K562 (cell line): ENCODE data around the gene PTPN13. TPM values are rescaled to one million over a fixed set of nuclear protein-coding genes. Genes with fewer than 3 reads are reported as not detected.

Source experiments
- ATAC-seq: fragments of 200-7000 bp; cut with Tn5 transposase; 3 replicates; pipeline ENCODE4 v1.9.1; 2020; ENCODE audit warnings: moderate library complexity
- BruUV-seq: library from RNA; stranded (reverse); fragments of 400-500 nt; replicated peaks from 2 replicates; lab custom pipeline; 2021; lab: Mats Ljungman, UMichigan
- CTCF ChIA-PET: fragments of 300-600 bp; formaldehyde crosslinking; extraction: SDS; loops from one replicate; lab custom pipeline; 2021; ENCODE audit warnings: low intra/inter-chr PET ratio; lab: Yijun Ruan, JAX
- POLR2A ChIA-PET: fragments of 300-600, 350-650 bp; sonication (Branson Sonifier 250); formaldehyde crosslinking; extraction: SDS; loops from one replicate; lab custom pipeline; 2021; ENCODE audit warnings: antibody characterized with exemption, inconsistent platforms; lab: Yijun Ruan, JAX
- DNase-seq, 4 experiments: peaks; one replicate each; pipeline versions ENCODE4 v3.0.0 to v3.0.0-alpha.2; 2011 to 2018; ENCODE audit warnings: low spot score in 3 of 4, mixed read lengths in 3 of 4; ENCODE audit errors: extremely low read depth in 1 of 4
- FAIRE-seq: peaks from 2 replicates; lab custom pipeline; 2011; peaks lifted over from hg19 to GRCh38; lab: Jason Lieb, UNC
- H2AFZ ChIP-seq: 2 replicates; pipeline ENCODE4 v1.6.0; 2011; ENCODE audit warnings: low read depth, low read length, control low read depth, inconsistent platforms
- H3K27ac ChIP-seq: fragments of 200-600 bp; 3 replicates; pipeline ENCODE4 v1.8.0; 2011; ENCODE audit warnings: low read depth, mild to moderate bottlenecking, control low read depth, inconsistent platforms, low read length, moderate library complexity, mixed read lengths; ENCODE audit errors: extremely low read depth
- H3K27me3 ChIP-seq, 2 experiments: fragments of 300-600 bp in 1 of 2; 2 replicates in 1 of 2; 3 replicates in 1 of 2; pipeline versions ENCODE4 v1.6.0 to v1.8.0; 2011; ENCODE audit warnings: inconsistent platforms in 2 of 2, low read length in 2 of 2, mild to moderate bottlenecking in 1 of 2, mixed read lengths in 1 of 2, moderate library complexity in 1 of 2; ENCODE audit not compliant: control insufficient read depth in 2 of 2, insufficient read depth in 2 of 2
- H3K36me3 ChIP-seq: fragments of 300-600 bp; 3 replicates; pipeline ENCODE4 v1.8.0; 2011; ENCODE audit warnings: mild to moderate bottlenecking, low read length, inconsistent platforms; ENCODE audit not compliant: control insufficient read depth, insufficient read depth
- H3K4me1 ChIP-seq, 2 experiments: fragments of 200-600 bp in 1 of 2; replicated peaks in 1 of 2; 2 replicates in 1 of 2; 3 replicates in 1 of 2; pipeline versions ENCODE4 v1.5.1 to v1.8.0; 2011; ENCODE audit warnings: inconsistent platforms in 2 of 2, low read length in 2 of 2, mild to moderate bottlenecking in 1 of 2, mixed read lengths in 1 of 2, moderate library complexity in 1 of 2; ENCODE audit not compliant: control insufficient read depth in 2 of 2, insufficient read depth in 2 of 2
- H3K4me2 ChIP-seq: 2 replicates; pipeline ENCODE4 v1.6.1; 2011; ENCODE audit warnings: low read length, control low read depth, inconsistent platforms, mixed read lengths; ENCODE audit not compliant: insufficient read depth
- H3K4me3 ChIP-seq: fragments of 200-600 bp; sonication (generic), shearing (Covaris generic); 2 replicates; pipeline ENCODE4 v1.5.1; 2016; ENCODE audit warnings: control low read depth, inconsistent platforms
- H3K79me2 ChIP-seq: fragments of 200-600 bp; 3 replicates; pipeline ENCODE4 v1.8.0; 2011; ENCODE audit warnings: low read length, inconsistent platforms; ENCODE audit not compliant: control insufficient read depth, insufficient read depth
- H3K9ac ChIP-seq, 2 experiments: 2 replicates each; pipeline versions ENCODE4 v1.6.0 to v1.6.1; 2011; ENCODE audit warnings: low read depth in 2 of 2, low read length in 2 of 2, control low read depth in 1 of 2, inconsistent platforms in 1 of 2, mild to moderate bottlenecking in 1 of 2, mixed read lengths in 1 of 2; ENCODE audit not compliant: insufficient read depth in 1 of 2
- H3K9me1 ChIP-seq: one replicate; pipeline ENCODE4 v1.6.0; 2011; ENCODE audit warnings: inconsistent platforms, mild to moderate bottlenecking, low read length, moderate library complexity; ENCODE audit not compliant: control insufficient read depth, insufficient read depth
- H3K9me3 ChIP-seq: replicated peaks from 2 replicates; pipeline ENCODE4 v1.5.1; 2011; ENCODE audit warnings: low read depth, low read length, inconsistent platforms; ENCODE audit not compliant: control insufficient read depth, insufficient read depth
- H4K20me1 ChIP-seq: replicated peaks from 2 replicates; pipeline ENCODE4 v1.6.1; 2011; ENCODE audit warnings: low read length, inconsistent platforms, mixed read lengths; ENCODE audit not compliant: control insufficient read depth, insufficient read depth
- HMBOX1 ChIP-seq: sonication (generic); IDR thresholded peaks from 2 replicates; pipeline ENCODE4 v1.6.1; 2016
- NRF1 ChIP-seq, 2 experiments: fragments of 450-650 bp; IDR thresholded peaks in 1 of 2; conservative IDR thresholded peaks in 1 of 2; 2 replicates each; pipeline ENCODE4 v1.6.1; 2014; ENCODE audit warnings: mild to moderate bottlenecking in 2 of 2
- PHF20 ChIP-seq: fragments of 450-650 bp; IDR thresholded peaks from 2 replicates; pipeline ENCODE4 v1.6.1; 2018; ENCODE audit not compliant: partially characterized antibody
- PURB ChIP-seq: sonication (generic); formaldehyde crosslinking; IDR thresholded peaks from 2 replicates; pipeline ENCODE4 v1.9.0; 2021; ENCODE audit warnings: low read depth, mild to moderate bottlenecking, missing genetic modification reagents
- ZC3H11A ChIP-seq: IDR thresholded peaks from 2 replicates; pipeline ENCODE4 v1.6.1; 2012; ENCODE audit warnings: low read depth, low read length, improper control_type of control experiment
- ZKSCAN1 ChIP-seq: fragments of 150-350 bp; IDR thresholded peaks from 2 replicates; pipeline ENCODE4 v1.6.1; 2016; ENCODE audit warnings: low read depth, low read length
- WGBS: fragments of 100-300 bp; shearing (Covaris generic); methylation state at CpG from one replicate; pipeline ENCODE4 v1.1.6; 2016; ENCODE audit warnings: low coverage, mixed read lengths; ENCODE audit not compliant: insufficient coverage; ENCODE audit errors: missing lambda C conversion rate; 5-methylcytosine and 5-hydroxymethylcytosine counted together
- in situ Hi-C: fragments of 300-500 bp; cut with MboI; formaldehyde crosslinking; loops from 4 replicates; pipeline ENCODE4 v1.15.0; 2018; ENCODE audit warnings: inconsistent platforms, mixed read lengths
- intact Hi-C: fragments of 100-400 bp; cut with micrococcal nuclease; formaldehyde crosslinking; loops from 2 replicates; pipeline ENCODE4 v1.14.2; 2022
- polyA plus RNA-seq, 8 experiments: library from polyadenylated mRNA; depleted of rRNA in 4 of 8; stranded (reverse) in 5 of 8; unstranded in 3 of 8; fragments of >200 nt; fragmentation: Nextera tagmentation in 2 of 8; fragmentation: Illumina TruSeq in 1 of 8; extraction: Ambion mirVana in 2 of 8; extraction: Trizol in 1 of 8; gene quantifications; 2 replicates each; pipeline versions ENCODE4 v1.2.1 to v1.2.3, GENCODE V29; 2011 to 2014; ENCODE audit warnings: inconsistent platforms in 1 of 8, missing spikeins in 1 of 8
- total RNA-seq, 7 experiments: library from RNA; depleted of rRNA in 6 of 7; stranded (reverse); fragments of >200 nt in 6 of 7; fragmentation: Illumina TruSeq in 2 of 7; extraction: Trizol in 2 of 7; gene quantifications; 2 replicates each; pipeline versions ENCODE4 v1.2.1 to v1.2.3, GENCODE V29; 2011 to 2021; ENCODE audit warnings: low replicate concordance in 1 of 7
- TF ChIP-seq, protein P1 (sequence below), 3 experiments: IDR thresholded peaks in 2 of 3; conservative IDR thresholded peaks in 1 of 3; 2 replicates each; pipeline ENCODE4 v1.5.1; 2011 to 2012; ENCODE audit warnings: low read length in 3 of 3, mild to moderate bottlenecking in 3 of 3, control low read depth in 2 of 3, improper control_type of control experiment in 1 of 3, inconsistent platforms in 1 of 3, low read depth in 1 of 3, mixed read lengths in 1 of 3, moderate library complexity in 1 of 3; ENCODE audit not compliant: insufficient read depth in 2 of 3

Gene PTPN13
- total and polyA plus RNA-seq, 9 of the 15 experiments (the other 6 are each of a cell fraction or from before 2014, with no cell fraction given): 0.33 TPM; not detected in 8

GRCh38 chr4:86563416-86563815, 30.7 kb upstream of the PTPN13 start:
- Histone ChIP-seq H3K4me3 (no peak overlapping the region), H3K27me3 (no peaks in the 10 kb centered on the region), H3K4me1 (no peaks in the 10 kb centered on the region), H3K79me2 (no peaks in the 10 kb centered on the region), H2AFZ (no peak overlapping the region), H4K20me1 (no peaks in the 10 kb centered on the region), H3K9me1 (no peaks in the 10 kb centered on the region), H3K9ac (no peak overlapping the region), H3K27ac (no peak overlapping the region), H3K36me3 (no peaks in the 10 kb centered on the region), H3K9me3 (no peaks in the 10 kb centered on the region), H3K4me2 (no peak overlapping the region)
- 0% methylated on average over 2 of the region's 2 CpGs for WGBS
- in situ Hi-C loops (no loop called here), intact Hi-C loops (no loop called here)
- CTCF ChIA-PET: no interaction called here
- POLR2A ChIA-PET: interaction anchor here (1.2 kb wide), 1 partner anchor 29 kb away, joined by 3 read pairs; no protein-coding TSS in a partner anchor
- ATAC-seq (no peak), DNase-seq (no peak), FAIRE-seq (no peak)
- no TSS peak for BruUV-seq
- TF ChIP-seq NRF1 (conservative IDR thresholded peaks at IDR 0.05 in 1 of 2, IDR thresholded peaks at IDR 0.05 in 1 of 2): no peak
- no peak for TF ChIP-seq PURB (CRISPR knock-in tag)
- TF ChIP-seq PHF20: no peak
- no peak for TF ChIP-seq ZKSCAN1
- TF ChIP-seq ZC3H11A: no peak

- no peaks in the 10 kb centered on the region for H3K9me3 ChIP-seq
- TF ChIP-seq HMBOX1: no peak
- TF ChIP-seq, protein P1, sequence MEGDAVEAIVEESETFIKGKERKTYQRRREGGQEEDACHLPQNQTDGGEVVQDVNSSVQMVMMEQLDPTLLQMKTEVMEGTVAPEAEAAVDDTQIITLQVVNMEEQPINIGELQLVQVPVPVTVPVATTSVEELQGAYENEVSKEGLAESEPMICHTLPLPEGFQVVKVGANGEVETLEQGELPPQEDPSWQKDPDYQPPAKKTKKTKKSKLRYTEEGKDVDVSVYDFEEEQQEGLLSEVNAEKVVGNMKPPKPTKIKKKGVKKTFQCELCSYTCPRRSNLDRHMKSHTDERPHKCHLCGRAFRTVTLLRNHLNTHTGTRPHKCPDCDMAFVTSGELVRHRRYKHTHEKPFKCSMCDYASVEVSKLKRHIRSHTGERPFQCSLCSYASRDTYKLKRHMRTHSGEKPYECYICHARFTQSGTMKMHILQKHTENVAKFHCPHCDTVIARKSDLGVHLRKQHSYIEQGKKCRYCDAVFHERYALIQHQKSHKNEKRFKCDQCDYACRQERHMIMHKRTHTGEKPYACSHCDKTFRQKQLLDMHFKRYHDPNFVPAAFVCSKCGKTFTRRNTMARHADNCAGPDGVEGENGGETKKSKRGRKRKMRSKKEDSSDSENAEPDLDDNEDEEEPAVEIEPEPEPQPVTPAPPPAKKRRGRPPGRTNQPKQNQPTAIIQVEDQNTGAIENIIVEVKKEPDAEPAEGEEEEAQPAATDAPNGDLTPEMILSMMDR (IDR thresholded peaks at IDR 0.05 in 2 of 3, conservative IDR thresholded peaks at IDR 0.05 in 1 of 3; ENCODE audit: insufficient read depth in 2 of 3, low read depth in 1 of 3, low read length in 3 of 3): peak in 2 of 3 experiments; percentile 7 to 26; a peak in 2 of 6 replicates
- TF ChIP-seq, all 486 proteins: peak for 1
- Histone ChIP-seq H3K9ac (no peak overlapping the region), H3K79me2 (no peaks in the 10 kb centered on the region), H3K4me3 (no peak overlapping the region), H4K20me1 (no peaks in the 10 kb centered on the region), H3K4me1 (no peaks in the 10 kb centered on the region), H3K9me1 (no peaks in the 10 kb centered on the region), H3K4me2 (no peak overlapping the region), H3K36me3 (no peaks in the 10 kb centered on the region), H3K27ac (no peak overlapping the region), H3K27me3 (no peaks in the 10 kb centered on the region), H2AFZ (no peak overlapping the region)
- CTCF ChIA-PET: no interaction called here
- intact Hi-C loops: no loop called here
- in situ Hi-C loops: no loop called here
- DNase-seq (no peak), ATAC-seq (no peak), FAIRE-seq (no peak)
- POLR2A ChIA-PET: interaction anchor here (1.0 kb wide), 1 partner anchor 539 kb away, joined by 3 read pairs; no protein-coding TSS in a partner anchor
- 0% methylated on average over 5 of the region's 5 CpGs for WGBS
- BruUV-seq: no TSS peak
Observed at GRCh38 chr4:86564795-86565194, 29.3 kb upstream of the PTPN13 start.
